Gastroesophageal sphincter (tissue), 3 donors: ENCODE data around the gene PDIA5.

ENCODE experiments used
- CTCF ChIP-seq, 4 experiments: fragments of 200-600 bp in 2 of 4; fragments of 450-650 bp in 2 of 4; sonication (generic) in 1 of 4; IDR thresholded peaks; one replicate each; pipeline ENCODE4 v1.5.1; 2017 to 2019; ENCODE audit warnings: antibody characterized with exemption in 4 of 4, mild to moderate bottlenecking in 2 of 4, moderate library complexity in 2 of 4
- EP300 ChIP-seq: sonication (generic); formaldehyde crosslinking; IDR thresholded peaks from one replicate; pipeline ENCODE4 v1.6.1; 2017; ENCODE audit warnings: antibody characterized with exemption, mild to moderate bottlenecking
- POLR2A ChIP-seq, 2 donors: fragments of 450-650 bp; IDR thresholded peaks; one replicate each; pipeline ENCODE4 v1.6.1; 2017; ENCODE audit warnings: antibody characterized with exemption in 2 of 2, mild to moderate bottlenecking in 2 of 2, moderate library complexity in 1 of 2
- POLR2AphosphoS5 ChIP-seq: sonication (generic); formaldehyde crosslinking; IDR thresholded peaks from one replicate; pipeline ENCODE4 v1.6.1; 2017; ENCODE audit warnings: antibody characterized with exemption

- no peak for TF ChIP-seq POLR2A (IDR thresholded peaks at IDR 0.05)
- no peak for TF ChIP-seq EP300
- no peak for TF ChIP-seq CTCF (IDR thresholded peaks at IDR 0.05)
- no peak for TF ChIP-seq POLR2AphosphoS5
These were observed 98.3 kb downstream of the PDIA5 start for GRCh38 chr3:123165163-123165562.
